ENCODE data around the gene PAXX.
A peak's percentile ranks its signal among the peaks of the same experiment; 100 is the strongest.

The PAXX gene

DNA sequence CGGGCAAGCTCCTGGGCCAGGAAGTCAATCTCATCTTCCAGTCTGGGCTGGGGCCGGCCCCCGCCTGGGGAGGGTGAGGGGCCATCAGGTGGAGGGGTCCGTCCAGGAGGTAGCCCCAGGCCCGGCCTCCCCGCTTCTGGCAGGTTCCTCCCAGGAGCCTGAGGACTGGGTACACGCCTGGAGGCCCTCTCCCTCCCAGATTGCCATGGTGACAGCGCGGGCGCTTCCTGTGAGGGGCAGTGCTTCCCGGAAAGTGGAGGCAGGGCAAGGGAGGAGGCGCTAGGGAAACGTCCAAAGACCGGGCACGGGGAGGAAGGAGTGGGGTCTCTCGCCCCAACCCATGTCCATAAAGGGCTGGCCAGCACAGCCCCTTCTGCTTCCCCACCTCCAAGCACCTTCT is 48.9 kb downstream of the PAXX start:
- Histone ChIP-seq H3K14ac (ENCODE audit: low read length in 2 of 2) (no peak overlapping the region), H3K18ac (ENCODE audit: low read depth in 1 of 2, low read length in 2 of 2) (no peak overlapping the region), H3K4ac (ENCODE audit: low read depth in 1 of 2, low read length in 2 of 2) (no peak overlapping the region), H4K8ac (ENCODE audit: low read length) (no peak overlapping the region), H2AK5ac (ENCODE audit: low read length, severe bottlenecking) (no peak overlapping the region), H2AFZ (ENCODE audit: low read depth, low read length) (no peak overlapping the region), H3K23ac (ENCODE audit: low read length in 2 of 2) (no peak overlapping the region), H3K27ac (ENCODE audit: low read length, poor library complexity, severe bottlenecking) (no peak overlapping the region), H2BK120ac (ENCODE audit: low read depth, low read length) (no peak overlapping the region), H3K4me1 (ENCODE audit: control insufficient read depth, insufficient read depth, low read depth, low read length) (peaks cover 20% of the 10 kb centered on the region), H3K9ac (ENCODE audit: low read length) (no peak overlapping the region), H2BK15ac (ENCODE audit: low read depth, poor library complexity, severe bottlenecking) (no peak overlapping the region), H4K91ac (ENCODE audit: low read length) (no peak overlapping the region), H3K27me3 (ENCODE audit: control insufficient read depth in 1 of 2, insufficient read depth in 1 of 2, low read length in 2 of 2) (peaks cover 0 to 22% of the 10 kb centered on the region in 2 experiments), H3K4me2 (ENCODE audit: low read length, poor library complexity, severe bottlenecking) (no peak overlapping the region), H2BK5ac (ENCODE audit: low read depth, low read length, poor library complexity, severe bottlenecking) (no peak overlapping the region), H3K36me3 (ENCODE audit: control insufficient read depth in 1 of 2, insufficient read depth in 2 of 2, low read depth in 1 of 2, low read length in 2 of 2) (peaks cover 20 to 42% of the 10 kb centered on the region in 2 experiments), H3K4me3 (ENCODE audit: insufficient read depth in 1 of 2, low read depth in 1 of 2, low read length in 2 of 2) (peak overlapping the region in 1 of 2 experiments; percentile 9), H3K9me3 (ENCODE audit: control insufficient read depth, low read length) (no peaks in the 10 kb centered on the region), H3K79me1 (replicated peaks; ENCODE audit: low read length, poor library complexity, severe bottlenecking) (no peaks in the 10 kb centered on the region), H2BK12ac (ENCODE audit: low read length in 2 of 2) (no peak overlapping the region)
- 87% methylated on average over 13 of the region's 16 CpGs for WGBS
- DNase-seq, result no peak

DNA sequence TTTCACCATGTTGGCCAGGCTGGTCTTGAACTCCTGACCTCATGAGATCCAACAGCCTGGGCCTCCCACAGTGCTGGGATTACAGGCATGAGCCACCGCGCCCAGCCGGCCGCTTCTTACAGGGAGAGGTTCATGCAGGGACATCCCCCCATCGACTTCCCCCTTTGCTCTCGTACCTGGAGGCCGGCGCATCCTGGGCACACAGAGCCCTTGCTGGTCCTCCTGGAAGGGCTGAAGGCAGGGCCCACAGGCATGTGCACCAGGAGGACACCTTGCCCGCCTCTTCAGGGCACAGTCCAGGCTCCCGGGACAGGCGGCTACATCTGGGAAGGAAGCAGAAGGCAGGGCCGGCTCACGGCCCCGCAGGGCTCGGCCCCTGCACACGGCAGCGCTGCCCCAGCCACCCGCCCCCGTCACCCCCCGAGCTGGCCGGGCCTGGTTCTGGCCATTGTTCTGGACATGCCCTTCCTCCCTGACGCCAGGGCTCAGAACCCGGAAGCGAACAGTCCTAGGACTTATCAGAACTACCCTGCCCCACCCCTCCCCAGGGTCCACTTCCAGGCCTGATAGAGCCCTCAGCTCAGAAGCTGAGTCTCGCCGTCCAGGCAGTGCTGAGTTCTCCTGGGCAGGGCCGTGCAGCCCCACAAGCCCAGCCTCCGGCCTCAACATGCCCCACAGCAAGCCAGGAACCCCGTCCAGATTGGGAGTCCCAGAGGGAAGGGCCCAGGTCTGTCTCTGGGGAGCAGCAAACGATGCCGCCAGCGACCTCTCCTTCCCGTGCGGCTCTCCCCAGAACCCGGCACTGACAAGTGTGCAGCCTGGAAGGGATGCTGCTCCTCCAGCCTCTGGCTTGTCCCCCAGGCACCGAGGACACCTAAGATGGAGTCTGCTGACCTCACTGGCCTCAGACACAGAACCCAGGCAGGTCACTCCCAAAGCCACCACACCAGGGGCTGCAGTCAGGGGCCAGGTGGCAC is 50.8 kb downstream of the PAXX start:
- H3K27ac ChIP-seq (ENCODE audit: low read length, poor library complexity, severe bottlenecking), result no peak overlapping the region
- H3K79me1 ChIP-seq (replicated peaks; ENCODE audit: low read length, poor library complexity, severe bottlenecking), result no peaks in the 10 kb centered on the region
- H3K9ac ChIP-seq (ENCODE audit: low read length), result peak overlapping the region; percentile 18
- no peak overlapping the region for H3K14ac ChIP-seq (ENCODE audit: low read length in 2 of 2)
- no peak overlapping the region for H3K4me2 ChIP-seq (ENCODE audit: low read length, poor library complexity, severe bottlenecking)
- H4K8ac ChIP-seq (ENCODE audit: low read length), result no peak overlapping the region
- peaks cover 14 to 32% of the 10 kb centered on the region in 2 experiments for H3K36me3 ChIP-seq (ENCODE audit: control insufficient read depth in 1 of 2, insufficient read depth in 2 of 2, low read depth in 1 of 2, low read length in 2 of 2)
- no peak overlapping the region for H2BK12ac ChIP-seq (ENCODE audit: low read length in 2 of 2)
- H4K91ac ChIP-seq (ENCODE audit: low read length), result no peak overlapping the region
- no peak overlapping the region for H2BK5ac ChIP-seq (ENCODE audit: low read depth, low read length, poor library complexity, severe bottlenecking)
- DNase-seq, result no peak
- H3K18ac ChIP-seq (ENCODE audit: low read depth in 1 of 2, low read length in 2 of 2), result no peak overlapping the region
- H2BK120ac ChIP-seq (ENCODE audit: low read depth, low read length), result no peak overlapping the region
- H2BK15ac ChIP-seq (ENCODE audit: low read depth, poor library complexity, severe bottlenecking), result no peak overlapping the region
- no peaks in the 10 kb centered on the region for H3K9me3 ChIP-seq (ENCODE audit: control insufficient read depth, low read length)
- 85% methylated on average over 34 of the region's 36 CpGs for WGBS
- peaks cover 13 to 41% of the 10 kb centered on the region in 2 experiments for H3K27me3 ChIP-seq (ENCODE audit: control insufficient read depth in 1 of 2, insufficient read depth in 1 of 2, low read length in 2 of 2)
- H3K4me3 ChIP-seq (ENCODE audit: insufficient read depth in 1 of 2, low read depth in 1 of 2, low read length in 2 of 2), result no peak overlapping the region
- H3K4ac ChIP-seq (ENCODE audit: low read depth in 1 of 2, low read length in 2 of 2), result no peak overlapping the region
- H2AK5ac ChIP-seq (ENCODE audit: low read length, severe bottlenecking), result no peak overlapping the region
- peak overlapping the region in 1 of 2 experiments; percentile 35 for H3K23ac ChIP-seq (ENCODE audit: low read length in 2 of 2)
- H2AFZ ChIP-seq (ENCODE audit: low read depth, low read length), result no peak overlapping the region
- H3K4me1 ChIP-seq (ENCODE audit: control insufficient read depth, insufficient read depth, low read depth, low read length), result peaks cover 23% of the 10 kb centered on the region

Measured in mesenchymal stem cell (in vitro differentiated cells and primary cell).